HEK293 (cell line): ENCODE data around the gene FAM193A.
"Not testable (repeated sequence)": the region's sequence is repeated elsewhere in the genome, so short reads cannot be mapped to it uniquely, and the experiment has no call there.

Source experiments
- CTCF ChIP-seq: fragments of 450-650 bp; formaldehyde crosslinking; IDR thresholded peaks from 2 replicates; pipeline ENCODE4 v1.5.1; 2016; ENCODE audit warnings: missing biosample characterization, missing genetic modification characterization
- ELK4 ChIP-seq: IDR thresholded peaks from 2 replicates; pipeline ENCODE4 v1.6.1; 2011; ENCODE audit warnings: mild to moderate bottlenecking, low read depth, low read length, borderline replicate concordance
- KLF9 ChIP-seq: fragments of 450-650 bp; formaldehyde crosslinking; IDR thresholded peaks from 2 replicates; pipeline ENCODE4 v1.5.1; 2016; ENCODE audit warnings: missing biosample characterization, missing genetic modification characterization, low read depth
- PRDM4 ChIP-seq: fragments of 450-650 bp; formaldehyde crosslinking; IDR thresholded peaks from 2 replicates; pipeline ENCODE4 v1.5.1; 2017; ENCODE audit warnings: missing biosample characterization, missing genetic modification characterization
- ZBTB1 ChIP-seq: fragments of 450-650 bp; formaldehyde crosslinking; IDR thresholded peaks from 2 replicates; pipeline ENCODE4 v1.5.1; 2016; ENCODE audit warnings: missing biosample characterization, missing genetic modification characterization
- ZBTB49 ChIP-seq: fragments of 450-650 bp; formaldehyde crosslinking; IDR thresholded peaks from 2 replicates; pipeline ENCODE4 v1.5.1; 2016; ENCODE audit warnings: missing biosample characterization, missing genetic modification characterization, low read depth
- ZNF362 ChIP-seq: fragments of 450-650 bp; formaldehyde crosslinking; IDR thresholded peaks from 2 replicates; pipeline ENCODE4 v1.5.1; 2016; ENCODE audit warnings: missing biosample characterization, missing genetic modification characterization
- ZNF518A ChIP-seq: fragments of 450-650 bp; formaldehyde crosslinking; conservative IDR thresholded peaks from 2 replicates; pipeline ENCODE4 v1.5.1; 2016; ENCODE audit warnings: low read depth, missing biosample characterization, missing genetic modification characterization
- ZNF785 ChIP-seq: fragments of 450-650 bp; formaldehyde crosslinking; IDR thresholded peaks from 2 replicates; pipeline ENCODE4 v1.5.1; 2016; ENCODE audit warnings: missing biosample characterization, missing genetic modification characterization

GRCh38 chr4:2592014-2592413 lies 55.6 kb downstream of the FAM193A start:
- TF ChIP-seq CTCF (tag by site-specific recombination); ELK4; ZNF362 (tag by site-specific recombination); ZBTB49 (tag by site-specific recombination); KLF9; PRDM4 (tag by site-specific recombination); ZNF785 (tag by site-specific recombination); ZNF518A; ZBTB1 (tag by site-specific recombination): not testable (repeated sequence)
